Activated naive CD4-positive, alpha-beta T cell treated with anti-CD3 and anti-CD28 coated beads, Interleukin-2, amount 50 U/mL, for 24 hours (primary cell): Measurements from ENCODE around the gene SPRED2.

Experiments
- H3K27ac Mint-ChIP-seq: one replicate; pipeline ENCODE4 v1.8.0; 2021; ENCODE audit warnings: mild to moderate bottlenecking, mixed read lengths
- H3K27me3 Mint-ChIP-seq: one replicate; pipeline ENCODE4 v1.8.0; 2021; ENCODE audit warnings: mixed read lengths
- H3K36me3 Mint-ChIP-seq: one replicate; pipeline ENCODE4 v1.8.0; 2021; ENCODE audit warnings: mixed read lengths
- H3K4me1 Mint-ChIP-seq: one replicate; pipeline ENCODE4 v1.8.0; 2021; ENCODE audit warnings: mixed read lengths
- H3K4me3 Mint-ChIP-seq: one replicate; pipeline ENCODE4 v1.8.0; 2021; ENCODE audit warnings: mild to moderate bottlenecking, mixed read lengths
- H3K9me3 Mint-ChIP-seq: one replicate; pipeline ENCODE4 v1.8.0; 2021; ENCODE audit warnings: mixed read lengths

The SPRED2 gene

GRCh38 chr2:65373365-65373918 lies 59.0 kb downstream of the SPRED2 start:
- Mint-ChIP-seq H3K9me3 (no peaks in the 10 kb centered on the region), H3K36me3 (no peaks in the 10 kb centered on the region), H3K27ac (no peak overlapping the region), H3K27me3 (peaks cover 2% of the 10 kb centered on the region), H3K4me1 (no peaks in the 10 kb centered on the region), H3K4me3 (no peak overlapping the region)

GRCh38 chr2:65372619-65373018 lies 59.8 kb downstream of the SPRED2 start:
- Mint-ChIP-seq H3K9me3 (no peaks in the 10 kb centered on the region), H3K4me1 (no peaks in the 10 kb centered on the region), H3K36me3 (no peaks in the 10 kb centered on the region), H3K4me3 (no peak overlapping the region), H3K27ac (no peak overlapping the region), H3K27me3 (peaks cover 2% of the 10 kb centered on the region)

- Mint-ChIP-seq H3K9me3 (no peaks in the 10 kb centered on the region), H3K27me3 (peaks cover 2% of the 10 kb centered on the region), H3K4me1 (no peaks in the 10 kb centered on the region), H3K4me3 (no peak overlapping the region), H3K27ac (no peak overlapping the region), H3K36me3 (no peaks in the 10 kb centered on the region)
These were observed 61.3 kb downstream of the SPRED2 start for GRCh38 chr2:65371074-65371434.

GRCh38 chr2:65370387-65371073 lies 61.9 kb downstream of the SPRED2 start:
- no peaks in the 10 kb centered on the region for H3K36me3 Mint-ChIP-seq
- no peaks in the 10 kb centered on the region for H3K9me3 Mint-ChIP-seq
- H3K27ac Mint-ChIP-seq: no peak overlapping the region
- H3K4me3 Mint-ChIP-seq: no peak overlapping the region
- H3K4me1 Mint-ChIP-seq: no peaks in the 10 kb centered on the region
- H3K27me3 Mint-ChIP-seq: peaks cover 2% of the 10 kb centered on the region

- H3K27me3 Mint-ChIP-seq: no peaks in the 10 kb centered on the region
- H3K36me3 Mint-ChIP-seq: no peaks in the 10 kb centered on the region
- no peaks in the 10 kb centered on the region for H3K9me3 Mint-ChIP-seq
- H3K27ac Mint-ChIP-seq: no peak overlapping the region
- H3K4me1 Mint-ChIP-seq: no peaks in the 10 kb centered on the region
- no peak overlapping the region for H3K4me3 Mint-ChIP-seq
These were observed 62.4 kb downstream of the SPRED2 start for GRCh38 chr2:65369980-65370379.

- H3K4me3 Mint-ChIP-seq: no peak overlapping the region
- H3K27ac Mint-ChIP-seq: no peak overlapping the region
- no peaks in the 10 kb centered on the region for H3K36me3 Mint-ChIP-seq
- no peaks in the 10 kb centered on the region for H3K27me3 Mint-ChIP-seq
- H3K4me1 Mint-ChIP-seq: no peaks in the 10 kb centered on the region
- no peaks in the 10 kb centered on the region for H3K9me3 Mint-ChIP-seq
These were observed 62.8 kb downstream of the SPRED2 start for GRCh38 chr2:65369574-65369973.

GRCh38 chr2:65368468-65368867 lies 63.9 kb downstream of the SPRED2 start:
- Mint-ChIP-seq H3K36me3 (no peaks in the 10 kb centered on the region), H3K9me3 (no peaks in the 10 kb centered on the region), H3K4me3 (no peak overlapping the region), H3K27ac (no peak overlapping the region), H3K27me3 (no peaks in the 10 kb centered on the region), H3K4me1 (no peaks in the 10 kb centered on the region)

- no peak overlapping the region for H3K4me3 Mint-ChIP-seq
- no peak overlapping the region for H3K27ac Mint-ChIP-seq
- no peaks in the 10 kb centered on the region for H3K27me3 Mint-ChIP-seq
- no peaks in the 10 kb centered on the region for H3K9me3 Mint-ChIP-seq
- no peaks in the 10 kb centered on the region for H3K36me3 Mint-ChIP-seq
- no peaks in the 10 kb centered on the region for H3K4me1 Mint-ChIP-seq
These were observed 64.9 kb downstream of the SPRED2 start for GRCh38 chr2:65367524-65367923.

GRCh38 chr2:65366595-65367125 lies 65.7 kb downstream of the SPRED2 start:
- H3K4me3 Mint-ChIP-seq: no peak overlapping the region
- no peaks in the 10 kb centered on the region for H3K27me3 Mint-ChIP-seq
- no peaks in the 10 kb centered on the region for H3K9me3 Mint-ChIP-seq
- no peaks in the 10 kb centered on the region for H3K36me3 Mint-ChIP-seq
- H3K27ac Mint-ChIP-seq: no peak overlapping the region
- H3K4me1 Mint-ChIP-seq: peaks cover 2% of the 10 kb centered on the region

- Mint-ChIP-seq H3K4me3 (no peak overlapping the region), H3K4me1 (peaks cover 3% of the 10 kb centered on the region), H3K9me3 (no peaks in the 10 kb centered on the region), H3K27ac (no peak overlapping the region), H3K27me3 (no peaks in the 10 kb centered on the region), H3K36me3 (no peaks in the 10 kb centered on the region)
These were observed 67.2 kb downstream of the SPRED2 start for GRCh38 chr2:65364986-65365733.

GRCh38 chr2:65363879-65364666 lies 68.3 kb downstream of the SPRED2 start:
- no peak overlapping the region for H3K27ac Mint-ChIP-seq
- H3K36me3 Mint-ChIP-seq: no peaks in the 10 kb centered on the region
- peaks cover 3% of the 10 kb centered on the region for H3K4me1 Mint-ChIP-seq

GRCh38 chr2:65361623-65362022 lies 70.8 kb downstream of the SPRED2 start:
- Mint-ChIP-seq H3K27ac (no peak overlapping the region), H3K27me3 (no peaks in the 10 kb centered on the region), H3K9me3 (no peaks in the 10 kb centered on the region), H3K36me3 (no peaks in the 10 kb centered on the region), H3K4me1 (peaks cover 15% of the 10 kb centered on the region), H3K4me3 (no peak overlapping the region)

More at GRCh38 chr2:65363879-65364666, 68.3 kb downstream of the SPRED2 start:
- Mint-ChIP-seq H3K9me3 (no peaks in the 10 kb centered on the region), H3K4me3 (no peak overlapping the region), H3K27me3 (no peaks in the 10 kb centered on the region)

- Mint-ChIP-seq H3K4me1 (peaks cover 15% of the 10 kb centered on the region), H3K4me3 (no peak overlapping the region), H3K36me3 (no peaks in the 10 kb centered on the region), H3K9me3 (no peaks in the 10 kb centered on the region), H3K27ac (no peak overlapping the region), H3K27me3 (no peaks in the 10 kb centered on the region)
These were observed 72.0 kb downstream of the SPRED2 start for GRCh38 chr2:65360441-65360840.

- H3K27me3 Mint-ChIP-seq: no peaks in the 10 kb centered on the region
- H3K36me3 Mint-ChIP-seq: no peaks in the 10 kb centered on the region
- no peaks in the 10 kb centered on the region for H3K9me3 Mint-ChIP-seq
- H3K27ac Mint-ChIP-seq: no peak overlapping the region
- no peak overlapping the region for H3K4me3 Mint-ChIP-seq
- H3K4me1 Mint-ChIP-seq: peaks cover 15% of the 10 kb centered on the region
These were observed 73.6 kb downstream of the SPRED2 start for GRCh38 chr2:65358678-65359400.

GRCh38 chr2:65357959-65358294 lies 74.5 kb downstream of the SPRED2 start:
- Mint-ChIP-seq H3K4me3 (no peak overlapping the region), H3K4me1 (peaks cover 15% of the 10 kb centered on the region), H3K9me3 (no peaks in the 10 kb centered on the region), H3K27ac (no peak overlapping the region), H3K27me3 (no peaks in the 10 kb centered on the region), H3K36me3 (no peaks in the 10 kb centered on the region)
